Bronchial epithelial cell (primary cell): ENCODE data around the gene POLN. TPM values are rescaled to one million over a fixed set of nuclear protein-coding genes. Genes with fewer than 3 reads are reported as not detected.
"Not testable (repeated sequence)": the region's sequence is repeated elsewhere in the genome, so short reads cannot be mapped to it uniquely, and the experiment has no call there.

ENCODE experiments used
- DNase-seq: peaks from one replicate; pipeline ENCODE4 v3.0.0-alpha.2; 2010; ENCODE audit warnings: low read depth
- FAIRE-seq: peaks from 2 replicates; lab custom pipeline; 2011; peaks lifted over from hg19 to GRCh38; lab: Jason Lieb, UNC
- H3K27me3 ChIP-seq: 2 replicates; pipeline ENCODE4 v1.5.1; 2011; ENCODE audit warnings: low read length; ENCODE audit not compliant: control insufficient read depth, insufficient read depth
- H3K36me3 ChIP-seq: 2 replicates; pipeline ENCODE4 v1.5.1; 2011; ENCODE audit warnings: low read length; ENCODE audit not compliant: control insufficient read depth, insufficient read depth
- H3K4me3 ChIP-seq: 2 replicates; pipeline ENCODE4 v1.5.1; 2011; ENCODE audit warnings: mild to moderate bottlenecking, low read depth, low read length, control low read depth
- total RNA-seq: library from RNA; depleted of rRNA; stranded (reverse); fragments of >200 nt; gene quantifications from 2 replicates; pipeline ENCODE4 v1.2.1, GENCODE V29; 2014
- TF ChIP-seq, protein P1 (sequence below): IDR thresholded peaks from 2 replicates; pipeline ENCODE4 v1.5.1; 2011; ENCODE audit warnings: mild to moderate bottlenecking, moderate library complexity, low read length, control low read depth, inconsistent platforms; ENCODE audit not compliant: insufficient read depth, severe bottlenecking

POLN gene
- total RNA-seq, 1 donor from 2014 or later: 1.6 TPM

DNA sequence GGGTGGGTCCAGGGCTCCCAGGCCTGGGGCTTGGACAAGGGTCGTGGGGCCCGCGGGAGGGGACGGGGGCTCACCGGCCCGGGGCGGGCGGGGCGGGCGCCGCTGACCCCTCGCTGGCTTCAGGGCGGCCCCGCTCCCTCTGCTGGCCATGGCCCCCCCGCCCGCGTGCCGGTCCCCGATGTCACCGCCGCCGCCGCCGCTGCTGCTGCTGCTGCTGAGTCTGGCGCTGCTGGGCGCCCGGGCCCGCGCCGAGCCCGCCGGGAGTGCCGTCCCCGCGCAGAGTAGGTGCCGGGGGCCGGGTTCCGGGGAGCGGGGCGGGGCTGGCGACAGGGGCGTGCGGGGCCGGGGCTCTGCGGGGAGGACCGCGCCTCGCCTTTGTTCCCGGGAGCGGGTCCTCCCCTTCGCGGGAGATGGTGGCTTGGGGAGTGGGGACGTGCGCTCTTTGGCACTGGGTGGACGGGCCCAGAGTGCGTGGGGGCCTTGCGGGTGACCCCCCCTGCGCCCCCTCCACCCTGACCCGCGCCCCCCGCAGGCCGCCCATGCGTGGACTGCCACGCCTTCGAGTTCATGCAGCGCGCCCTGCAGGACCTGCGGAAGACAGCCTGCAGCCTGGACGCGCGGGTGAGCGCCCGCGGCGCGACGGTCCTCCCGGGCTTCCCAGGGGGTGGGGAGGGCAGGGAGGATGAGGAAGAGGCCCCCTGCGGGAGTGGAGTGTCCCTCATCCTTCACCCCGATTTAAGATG, 199.5 kb downstream of the POLN start:
- H3K27me3 ChIP-seq: peaks cover 8% of the 10 kb centered on the region
- FAIRE-seq: no peak
- no peak for DNase-seq
- no peaks in the 10 kb centered on the region for H3K36me3 ChIP-seq
- peak overlapping the region; percentile 56 for H3K4me3 ChIP-seq
- TF ChIP-seq, protein P1, sequence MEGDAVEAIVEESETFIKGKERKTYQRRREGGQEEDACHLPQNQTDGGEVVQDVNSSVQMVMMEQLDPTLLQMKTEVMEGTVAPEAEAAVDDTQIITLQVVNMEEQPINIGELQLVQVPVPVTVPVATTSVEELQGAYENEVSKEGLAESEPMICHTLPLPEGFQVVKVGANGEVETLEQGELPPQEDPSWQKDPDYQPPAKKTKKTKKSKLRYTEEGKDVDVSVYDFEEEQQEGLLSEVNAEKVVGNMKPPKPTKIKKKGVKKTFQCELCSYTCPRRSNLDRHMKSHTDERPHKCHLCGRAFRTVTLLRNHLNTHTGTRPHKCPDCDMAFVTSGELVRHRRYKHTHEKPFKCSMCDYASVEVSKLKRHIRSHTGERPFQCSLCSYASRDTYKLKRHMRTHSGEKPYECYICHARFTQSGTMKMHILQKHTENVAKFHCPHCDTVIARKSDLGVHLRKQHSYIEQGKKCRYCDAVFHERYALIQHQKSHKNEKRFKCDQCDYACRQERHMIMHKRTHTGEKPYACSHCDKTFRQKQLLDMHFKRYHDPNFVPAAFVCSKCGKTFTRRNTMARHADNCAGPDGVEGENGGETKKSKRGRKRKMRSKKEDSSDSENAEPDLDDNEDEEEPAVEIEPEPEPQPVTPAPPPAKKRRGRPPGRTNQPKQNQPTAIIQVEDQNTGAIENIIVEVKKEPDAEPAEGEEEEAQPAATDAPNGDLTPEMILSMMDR: no peak

DNA sequence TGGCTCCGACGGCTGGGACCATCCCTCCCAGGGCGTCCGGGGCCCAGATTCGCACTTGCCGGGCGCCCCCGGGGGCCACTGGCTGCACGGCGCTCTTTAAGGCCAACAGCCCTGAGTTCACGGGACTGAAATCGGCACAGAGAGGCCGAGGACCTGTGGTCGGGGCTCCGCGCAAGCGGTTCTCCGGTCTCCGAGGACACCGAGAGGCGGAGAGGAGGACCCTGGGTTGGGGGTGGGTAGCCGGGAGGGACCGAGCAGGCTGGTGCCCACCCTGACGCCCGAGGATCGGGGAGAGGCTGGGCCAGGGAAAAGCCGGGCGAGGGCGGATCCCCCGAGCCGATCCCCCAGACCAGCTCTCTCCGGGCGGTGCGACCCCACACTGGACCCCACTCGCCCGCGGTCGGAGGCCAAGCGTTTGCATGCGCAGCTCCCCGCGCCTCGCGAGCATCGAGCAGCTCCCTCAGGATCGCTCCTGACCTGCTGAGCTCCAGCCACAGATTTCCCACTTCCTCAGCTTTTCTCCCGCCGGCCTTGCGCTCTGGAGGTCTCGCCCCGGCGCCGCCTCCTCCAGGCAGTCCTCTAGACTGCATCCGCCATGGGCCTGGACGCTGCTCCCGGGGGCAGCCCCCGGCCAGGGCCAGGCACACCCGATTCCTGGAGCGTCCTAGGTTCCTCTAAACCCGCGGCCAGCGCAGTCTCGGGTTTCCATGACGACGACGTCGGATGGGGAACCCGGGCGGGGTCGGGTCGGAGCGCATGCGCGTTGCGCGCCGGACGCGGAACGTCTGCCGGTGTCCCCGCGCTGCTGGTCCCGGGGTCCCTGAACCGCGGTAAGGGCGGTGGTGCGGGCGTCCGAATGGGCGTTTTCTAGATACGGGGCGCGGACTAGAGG, 200.4 kb downstream of the POLN start:
- Histone ChIP-seq H3K27me3 (peaks cover 8% of the 10 kb centered on the region), H3K36me3 (no peaks in the 10 kb centered on the region), H3K4me3 (peak overlapping the region; percentile 56)
- TF ChIP-seq, protein P1: no peak
- DNase-seq (peak; percentile 12), FAIRE-seq (no peak)

- Histone ChIP-seq H3K36me3 (no peaks in the 10 kb centered on the region), H3K27me3 (peaks cover 8% of the 10 kb centered on the region), H3K4me3 (no peak overlapping the region)
- FAIRE-seq: no peak
- no peak for DNase-seq
- TF ChIP-seq, protein P1: no peak
Observed at GRCh38 chr4:2040391-2041238, 201.3 kb downstream of the POLN start.

DNA sequence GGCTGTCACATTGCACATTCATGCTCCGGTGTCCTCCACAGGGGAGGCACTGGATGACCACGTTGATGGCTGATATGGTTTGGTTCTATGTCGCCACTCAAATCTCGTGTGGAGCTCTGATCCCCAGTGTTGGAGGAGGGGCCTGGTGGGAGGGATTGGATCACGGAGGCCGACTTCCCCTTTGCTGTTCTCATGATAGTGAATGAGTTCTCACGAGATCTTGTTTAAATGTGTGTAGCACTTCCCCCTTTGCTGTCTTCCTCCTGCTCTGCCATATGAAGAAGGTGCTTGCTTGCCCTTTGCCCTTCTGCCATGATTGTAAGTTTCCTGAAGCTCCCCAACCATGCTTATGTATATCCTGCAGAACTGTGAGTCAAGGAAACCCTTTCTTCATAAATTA, 205.1 kb downstream of the POLN start:
- no peak overlapping the region for H3K4me3 ChIP-seq
- TF ChIP-seq, protein P1: no peak
- no peaks in the 10 kb centered on the region for H3K36me3 ChIP-seq
- DNase-seq: no peak
- no peak for FAIRE-seq
- H3K27me3 ChIP-seq: peaks cover 12% of the 10 kb centered on the region

DNA sequence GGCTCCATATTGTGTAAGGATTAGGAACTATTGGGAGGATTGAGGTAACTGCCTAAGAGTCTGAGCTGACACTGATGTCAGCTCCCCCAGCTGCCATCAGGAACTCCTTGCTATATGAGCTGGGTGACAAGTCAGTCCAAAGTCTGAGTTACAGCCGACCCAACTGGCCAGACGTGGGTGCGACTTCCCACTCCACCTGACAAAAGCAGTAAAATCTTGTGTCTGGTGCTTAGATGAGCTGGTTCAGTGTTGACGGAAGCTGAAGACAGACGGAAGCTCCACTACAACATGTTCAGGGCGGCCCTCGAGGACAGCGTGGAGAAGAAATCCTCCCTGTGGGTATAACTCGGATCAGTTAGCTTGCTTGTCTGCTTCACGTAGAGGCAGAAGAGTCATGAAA, 205.6 kb downstream of the POLN start:
- DNase-seq (no peak), FAIRE-seq (no peak)
- Histone ChIP-seq H3K36me3 (no peaks in the 10 kb centered on the region), H3K27me3 (peaks cover 7% of the 10 kb centered on the region), H3K4me3 (no peak overlapping the region)
- TF ChIP-seq, protein P1: no peak

DNA sequence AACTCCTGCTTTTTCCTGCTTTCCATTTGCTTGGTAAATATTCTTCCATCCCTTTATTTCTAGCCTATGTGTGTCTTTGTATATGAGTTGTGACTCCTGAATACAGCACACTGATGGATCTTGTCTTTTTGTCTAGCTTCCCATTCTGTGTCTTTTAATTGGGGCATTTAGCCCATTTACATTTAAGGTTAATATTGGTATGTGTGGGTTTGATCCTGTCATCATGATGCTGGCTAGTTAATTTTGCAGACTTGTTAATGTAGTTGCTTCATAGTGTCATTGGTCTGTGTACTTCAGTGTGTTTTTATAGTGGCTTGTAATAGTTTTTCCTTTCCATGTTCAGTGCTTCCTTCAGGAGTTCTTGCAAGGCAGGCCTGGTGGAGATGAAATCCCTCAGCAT, 210.8 kb downstream of the POLN start:
- H3K36me3 ChIP-seq, DNase-seq, H3K27me3 ChIP-seq, H3K4me3 ChIP-seq, FAIRE-seq: not testable (repeated sequence)

- H3K27me3 ChIP-seq, FAIRE-seq, DNase-seq, H3K4me3 ChIP-seq, H3K36me3 ChIP-seq: not testable (repeated sequence)
Observed at GRCh38 chr4:2027120-2027519, 214.8 kb downstream of the POLN start.
